NCI-H1417 treated with DMSO at 0.1 percent for 48 hours (cell line): ENCODE data around the gene ARHGAP4.

ENCODE experiments used
- DNase-seq: peaks from one replicate; lab custom pipeline; 2025; lab: John Stamatoyannopoulos, UW

ARHGAP4 gene

GRCh38 chrX:153925739-153926551 lies at the start of gene ARHGAP4:
ARHGAP4 (minus strand) TSS chrX:153926264; CDS start chrX:153926202, 62 bp downstream.
- DNase-seq = no peak

DNA sequence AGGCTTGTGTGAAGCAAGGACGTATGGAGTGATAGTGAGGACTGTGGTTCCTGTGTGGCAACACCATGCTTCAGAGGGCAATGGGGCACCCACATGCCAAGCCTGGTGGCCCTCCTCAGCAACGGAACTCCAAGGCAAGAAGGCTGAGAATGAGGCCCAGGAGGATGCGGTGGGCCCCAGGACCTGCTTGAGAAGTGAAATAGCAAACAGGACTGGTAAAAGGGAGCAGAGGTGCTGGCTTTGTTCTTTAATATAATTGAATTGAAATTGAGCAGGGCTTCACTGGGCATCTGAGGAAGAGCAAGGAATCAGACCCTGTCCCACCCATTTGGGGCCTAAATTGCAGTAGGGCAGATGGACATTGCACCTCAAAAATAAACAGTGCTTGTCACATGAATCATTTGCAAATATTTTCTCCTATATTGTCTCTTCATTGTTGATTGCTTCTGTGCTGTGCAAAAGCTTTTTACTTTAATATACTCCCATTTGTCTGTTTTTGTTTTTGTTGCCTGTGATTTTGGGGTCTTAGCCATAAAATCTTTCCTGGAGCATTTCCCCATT lies 48.7 kb upstream of the ARHGAP4 start:
- no peak for DNase-seq

GRCh38 chrX:153974003-153974725 lies 48.1 kb upstream of the ARHGAP4 start:
- no peak for DNase-seq

DNA sequence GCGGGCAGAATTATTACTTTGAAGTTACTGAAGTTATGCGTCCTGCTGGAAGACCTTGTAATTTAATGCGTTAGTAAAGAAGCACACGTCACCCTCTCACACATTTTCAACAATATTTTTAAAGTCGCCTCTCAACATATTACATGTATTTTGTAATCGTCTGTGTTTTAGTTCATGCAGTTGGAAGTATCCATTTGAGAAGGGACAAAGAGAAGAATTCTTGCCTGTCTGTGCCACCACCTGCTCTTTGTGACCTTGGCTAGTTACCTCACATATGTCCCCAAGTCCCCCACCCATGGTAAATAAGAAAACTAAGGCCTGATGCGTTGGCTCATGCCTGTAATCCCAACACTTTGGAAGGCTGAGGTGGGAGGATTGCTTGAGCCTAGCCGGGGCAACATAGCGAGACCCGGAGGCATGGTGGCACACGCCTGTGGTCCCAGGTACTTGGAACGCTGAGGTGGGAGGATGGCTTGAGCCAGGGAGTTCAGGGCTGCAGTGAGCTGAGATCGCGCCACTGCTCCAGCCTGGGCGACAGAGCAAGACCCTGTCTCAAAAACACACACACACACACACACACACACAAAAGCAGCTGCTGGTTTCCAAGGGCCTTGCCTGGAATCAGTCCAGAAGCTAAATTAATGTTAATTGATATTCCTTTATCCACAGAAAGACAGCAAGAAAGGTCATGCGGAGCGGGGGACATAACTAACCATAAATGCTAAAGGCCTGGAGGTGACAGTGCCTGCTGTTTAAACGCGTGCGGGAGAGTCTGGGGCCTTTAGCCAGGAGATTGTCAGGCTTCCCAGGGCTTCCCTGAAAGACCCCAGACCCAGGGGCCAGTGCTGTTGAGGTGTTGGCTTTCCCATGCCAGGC lies 47.3 kb upstream of the ARHGAP4 start:
- no peak for DNase-seq

GRCh38 chrX:153972368-153973126 lies 46.5 kb upstream of the ARHGAP4 start, which contains the start of gene TMEM187:
TMEM187 (plus strand) TSS chrX:153972754; CDS start chrX:153982063, 9,309 bp downstream.
- DNase-seq = peak; percentile 76

DNA sequence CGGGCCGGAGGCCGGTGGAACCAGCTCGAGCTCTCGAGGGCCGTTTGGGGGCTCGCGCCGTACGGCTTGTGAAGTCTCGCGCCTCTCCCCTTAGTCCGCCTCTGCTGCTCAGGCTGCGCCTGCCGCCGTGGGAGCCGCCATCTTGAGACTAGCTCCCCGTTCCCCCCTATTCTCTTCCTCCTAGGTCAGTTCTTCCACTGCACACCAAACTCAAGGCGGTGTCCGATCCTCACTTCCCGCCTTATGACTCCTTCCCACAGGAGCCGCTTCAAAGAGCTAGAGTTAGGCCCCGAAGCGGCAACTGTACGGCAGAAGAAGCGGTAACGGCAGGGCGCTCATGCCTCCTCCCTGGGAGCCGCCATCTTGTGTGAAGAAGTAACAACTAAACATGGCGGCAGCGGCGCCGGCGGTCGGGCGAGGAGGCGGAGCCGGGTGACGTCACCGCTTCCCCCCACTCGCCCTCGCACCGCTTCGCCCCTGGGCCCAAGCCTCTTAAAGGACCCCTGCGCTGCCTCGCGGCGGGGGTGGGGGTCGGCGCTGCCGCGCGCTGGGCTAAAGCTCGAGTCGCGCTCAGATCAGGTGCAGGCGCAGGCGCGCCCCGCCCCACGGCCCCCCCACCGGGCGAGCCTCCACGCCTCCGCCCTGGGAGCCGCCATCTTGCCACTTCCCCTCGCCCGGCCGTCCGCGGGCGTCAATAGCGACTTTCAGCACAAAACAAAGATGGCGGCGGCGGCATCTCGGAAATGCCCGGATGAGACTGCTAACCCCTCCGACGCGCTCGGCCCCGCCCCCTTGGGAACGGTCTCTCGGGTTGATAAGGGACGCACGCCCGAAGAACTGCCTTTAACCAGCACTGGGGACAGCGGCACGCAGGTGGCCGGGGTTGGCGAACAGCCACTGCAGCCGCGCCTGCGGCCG lies 45.6 kb upstream of the ARHGAP4 start, which contains the start of gene HCFC1:
Gene HCFC1 (minus strand): TSS at position 369 of the 918 bp plus-strand sequence. CDS start 978 bp downstream, outside the sequence.
- peak; percentile 86 for DNase-seq

- DNase-seq = peak; percentile 18
Observed at GRCh38 chrX:153971124-153971449, 45.0 kb upstream of the ARHGAP4 start.

- DNase-seq = no peak
Observed at GRCh38 chrX:153970357-153971123, 44.5 kb upstream of the ARHGAP4 start.

DNA sequence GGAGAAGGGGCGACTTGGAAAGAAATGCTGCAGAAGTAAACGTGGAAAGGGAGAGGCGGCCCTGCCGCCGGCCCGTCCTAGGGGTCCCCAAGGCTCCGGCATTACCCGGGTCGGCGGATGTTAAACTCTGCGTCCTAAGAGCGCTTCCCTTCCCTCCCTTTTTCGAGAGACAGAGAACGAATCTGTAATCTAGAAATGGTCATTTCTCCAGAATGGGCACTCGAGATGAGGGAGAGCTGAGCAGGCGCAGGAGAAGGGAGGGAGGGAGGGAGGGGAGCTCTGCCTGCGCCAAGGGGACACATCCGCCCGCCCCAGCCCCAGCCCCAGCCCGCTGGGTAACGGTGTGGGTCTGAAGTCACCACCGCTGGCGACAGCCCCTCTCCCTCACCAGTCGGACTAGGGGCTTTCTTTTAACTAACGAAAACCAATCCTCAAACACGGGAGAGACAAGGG lies 43.9 kb upstream of the ARHGAP4 start:
- no peak for DNase-seq

GRCh38 chrX:153969125-153969903 lies 43.2 kb upstream of the ARHGAP4 start:
- no peak for DNase-seq

GRCh38 chrX:153968754-153969124 lies 42.7 kb upstream of the ARHGAP4 start:
- DNase-seq = no peak

DNA sequence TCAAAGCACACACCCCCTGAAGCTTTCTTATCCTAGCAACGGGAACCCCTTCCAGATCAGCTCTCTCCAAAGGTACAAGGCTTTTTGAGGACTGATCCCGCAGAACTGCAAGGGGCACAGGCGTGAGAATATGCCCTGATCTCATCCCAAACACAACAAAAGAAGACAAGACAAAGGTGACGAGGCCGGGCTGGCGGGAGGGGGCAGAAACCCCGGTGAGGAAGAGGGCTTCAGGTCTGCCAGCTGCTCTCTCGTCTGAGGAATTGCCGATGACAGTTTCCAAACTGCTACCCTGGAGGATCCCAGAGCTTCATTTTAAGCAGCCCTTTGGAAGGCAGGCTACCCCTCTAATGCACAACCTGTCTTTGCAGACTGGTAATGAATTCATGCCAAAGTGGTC lies 42.2 kb upstream of the ARHGAP4 start:
- DNase-seq = no peak

DNA sequence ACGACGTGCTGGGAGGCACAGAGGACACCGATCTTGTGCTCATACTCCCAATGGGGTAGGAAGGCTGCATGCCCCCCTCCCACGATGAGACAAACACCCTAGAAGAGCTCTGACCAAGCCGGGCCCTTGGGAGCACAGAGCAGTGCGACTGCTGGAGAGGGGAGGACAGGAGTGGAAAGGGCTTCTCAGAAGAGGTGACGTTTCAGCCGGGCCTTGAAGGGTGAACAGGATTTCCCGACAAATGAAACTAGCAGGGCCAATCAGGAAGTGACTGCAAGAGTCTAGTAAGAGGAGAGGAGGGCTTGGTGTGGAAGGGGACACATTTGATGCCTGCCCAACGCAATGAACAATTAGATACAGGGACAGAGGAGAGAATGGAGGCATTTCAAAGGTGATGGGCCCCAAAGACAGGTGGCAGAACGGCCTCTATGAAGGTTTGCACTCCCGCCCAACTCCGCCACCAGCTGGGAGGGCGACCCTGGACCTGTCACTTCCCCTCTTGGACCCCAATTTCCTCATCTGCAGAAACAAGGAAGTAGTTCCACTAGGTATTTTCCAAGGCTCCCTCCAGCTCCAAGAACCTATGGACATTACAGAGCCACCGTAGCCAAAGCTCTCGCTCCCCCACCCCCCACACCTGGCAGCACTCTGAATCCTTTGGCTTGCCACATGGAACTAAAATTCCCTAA lies 41.6 kb upstream of the ARHGAP4 start:
- DNase-seq = no peak

- DNase-seq = no peak
Observed at GRCh38 chrX:153966841-153967535, 40.9 kb upstream of the ARHGAP4 start.

DNA sequence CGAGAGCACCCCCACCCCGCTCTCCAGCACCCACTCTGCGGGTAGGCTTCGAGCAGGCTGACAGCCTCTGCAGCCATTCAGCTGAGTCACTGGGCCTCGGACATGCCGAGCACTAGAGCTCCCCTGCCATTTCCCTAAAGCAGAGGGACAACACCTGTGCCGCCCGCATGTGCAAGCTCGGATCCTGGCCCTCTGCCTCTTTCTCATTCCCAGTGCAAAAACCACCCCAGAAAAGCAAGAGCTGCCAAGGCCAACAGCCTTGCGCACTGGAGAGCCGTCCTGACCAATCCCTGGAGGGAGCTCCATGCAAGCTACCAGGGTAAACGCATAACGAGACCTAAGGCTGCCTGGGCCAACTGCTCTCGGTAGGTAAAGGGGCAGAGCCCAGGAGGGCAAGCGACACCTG lies 40.2 kb upstream of the ARHGAP4 start:
- DNase-seq = no peak

GRCh38 chrX:153965406-153965805 lies 39.3 kb upstream of the ARHGAP4 start:
- no peak for DNase-seq

DNA sequence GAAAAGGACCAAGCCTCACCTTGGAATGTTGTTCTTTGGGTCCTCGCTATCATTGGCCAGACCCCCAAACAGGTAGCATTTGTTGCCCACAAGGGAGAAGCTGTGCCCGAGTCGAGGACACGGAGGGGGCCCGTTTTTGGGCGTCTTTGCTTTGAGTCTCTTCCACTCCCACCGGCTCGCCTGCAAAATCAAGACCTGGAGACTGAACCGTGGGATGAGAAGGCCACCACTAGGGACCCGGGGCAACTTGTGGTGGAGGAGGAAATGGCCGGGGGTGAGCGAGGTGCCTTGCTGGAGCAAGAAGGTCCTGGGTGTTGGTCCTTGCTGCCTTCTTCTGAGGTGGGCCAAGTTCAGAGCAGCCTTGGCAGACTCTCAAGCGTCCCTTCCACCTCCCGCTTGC lies 38.0 kb upstream of the ARHGAP4 start:
- no peak for DNase-seq
